NCI-H2029 treated with DMSO at 0.1 percent for 48 hours (cell line): Measurements from ENCODE around the gene GDPD2.

Experiments used
- DNase-seq: peaks from one replicate; lab custom pipeline; 2025; lab: John Stamatoyannopoulos, UW

GDPD2 gene

DNA sequence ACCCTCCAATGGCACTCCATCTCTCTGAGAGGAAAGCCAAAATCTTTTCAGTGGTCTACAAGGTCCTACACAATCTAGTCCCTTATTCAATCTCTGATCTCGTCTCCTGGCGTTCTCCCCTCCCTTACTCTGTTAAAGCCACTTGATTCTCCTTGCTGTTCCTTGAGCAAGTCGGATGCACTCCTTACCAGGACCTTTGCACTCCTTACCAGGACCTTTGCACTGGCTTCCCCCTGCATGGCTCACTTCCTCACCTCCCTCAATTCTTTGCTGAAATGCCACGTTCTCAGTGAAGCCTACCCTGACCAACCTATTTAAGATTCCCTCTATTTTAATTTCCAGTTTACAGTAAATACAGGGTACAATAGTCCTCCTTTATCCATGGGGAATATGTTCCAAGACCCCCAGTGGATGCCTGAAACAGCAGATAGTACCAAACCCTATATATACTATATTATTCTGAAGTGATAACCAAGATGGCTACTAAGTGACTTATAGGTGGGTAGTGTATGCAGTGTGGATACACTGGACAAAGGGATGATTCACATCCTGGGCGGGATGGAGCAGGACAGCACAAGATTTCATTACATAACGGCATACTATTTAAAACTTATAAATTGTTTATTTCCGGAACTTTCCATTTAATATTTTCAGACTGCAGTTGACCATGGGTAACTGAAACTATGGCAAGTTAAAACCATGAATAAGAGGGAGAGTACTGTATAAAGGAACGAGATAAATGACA, 15.0 kb downstream of the GDPD2 start:
- DNase-seq: no peak

- no peak for DNase-seq
Observed at GRCh38 chrX:70439016-70439415, 15.9 kb downstream of the GDPD2 start.

GRCh38 chrX:70442224-70442623, 19.1 kb downstream of the GDPD2 start:
- DNase-seq: no peak

DNA sequence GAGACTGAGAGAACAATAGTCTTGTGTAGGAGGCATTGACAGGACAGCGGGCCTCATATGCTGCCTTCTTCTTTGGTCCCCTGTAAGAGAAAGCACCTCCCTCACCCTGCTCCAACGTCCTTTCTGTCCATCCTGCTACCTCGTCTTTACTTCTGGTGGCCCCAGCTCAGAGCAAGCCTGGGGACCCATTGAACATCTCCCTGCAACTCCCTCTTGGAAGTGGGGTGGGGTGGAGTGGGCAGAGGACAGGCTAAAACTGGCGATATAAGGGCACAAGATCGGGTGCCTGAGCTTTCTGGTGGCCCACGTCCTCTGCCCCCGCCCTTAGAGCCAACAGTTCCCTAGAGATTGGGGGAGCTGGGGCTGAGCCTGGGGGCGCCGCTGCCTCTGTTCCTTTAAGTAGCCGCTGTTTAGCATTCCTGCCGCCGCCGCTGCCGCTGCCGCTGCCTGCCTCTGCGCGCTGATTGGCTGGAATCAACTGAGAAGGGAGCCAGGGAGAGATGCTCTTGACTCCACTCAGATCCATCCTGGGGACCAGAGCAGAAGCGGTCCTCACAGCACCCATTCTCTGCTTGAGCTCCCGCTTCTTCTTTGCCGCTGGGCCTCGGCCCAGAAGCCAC, 21.3 kb downstream of the GDPD2 start, which contains the start of gene DLG3:
Gene DLG3, plus strand, starts transcription at position 510 of the 620 bp plus-strand sequence. CDS start 367 bp downstream, outside the sequence.
- no peak for DNase-seq

DNA sequence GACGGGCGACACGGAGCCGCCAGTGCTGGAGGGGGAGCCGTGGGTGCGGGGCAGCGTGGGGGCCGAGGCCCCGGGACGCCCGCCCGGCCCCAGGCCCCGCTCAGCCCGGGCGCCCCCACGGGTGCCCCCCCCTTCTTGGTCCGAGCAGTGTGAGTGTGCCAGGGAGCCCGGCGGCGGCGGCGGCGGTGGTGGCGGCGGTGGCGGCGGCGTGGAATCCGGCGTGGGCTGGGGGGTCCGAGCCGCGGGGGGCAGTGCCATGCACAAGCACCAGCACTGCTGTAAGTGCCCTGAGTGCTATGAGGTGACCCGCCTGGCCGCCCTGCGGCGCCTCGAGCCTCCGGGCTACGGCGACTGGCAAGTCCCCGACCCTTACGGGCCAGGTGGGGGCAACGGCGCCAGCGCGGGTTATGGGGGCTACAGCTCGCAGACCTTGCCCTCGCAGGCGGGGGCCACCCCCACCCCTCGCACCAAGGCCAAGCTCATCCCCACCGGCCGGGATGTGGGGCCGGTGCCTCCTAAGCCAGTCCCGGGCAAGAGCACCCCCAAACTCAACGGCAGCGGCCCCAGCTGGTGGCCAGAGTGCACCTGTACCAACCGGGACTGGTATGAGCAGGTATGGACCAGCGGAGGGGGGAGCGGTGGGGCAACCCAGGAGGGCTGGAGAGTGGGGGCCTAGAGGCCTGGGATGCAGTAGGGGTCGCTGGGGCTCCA, 22.0 kb downstream of the GDPD2 start:
- no peak for DNase-seq

DNA sequence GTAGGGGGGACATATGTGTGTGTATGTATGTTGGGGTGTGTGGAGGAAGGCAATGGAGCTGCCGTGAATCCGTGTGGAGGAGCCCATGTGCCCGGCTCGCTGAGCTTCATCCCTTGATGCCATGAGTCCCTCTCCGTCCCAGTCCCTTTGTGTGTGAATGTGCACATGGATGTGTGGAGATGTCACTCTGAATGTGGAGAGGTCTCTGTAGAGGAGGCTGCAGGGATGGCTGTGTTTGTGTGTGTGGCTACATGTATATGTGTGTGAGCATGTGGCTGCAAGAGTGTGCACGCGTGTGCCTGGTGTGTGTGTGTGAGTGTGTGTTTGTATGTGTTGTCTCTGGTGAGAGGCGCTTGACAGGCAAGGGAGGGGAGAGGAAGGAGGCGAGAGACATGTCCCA, 22.8 kb downstream of the GDPD2 start:
- DNase-seq: no peak

GRCh38 chrX:70446380-70447350, 23.6 kb downstream of the GDPD2 start:
- DNase-seq: no peak

DNA sequence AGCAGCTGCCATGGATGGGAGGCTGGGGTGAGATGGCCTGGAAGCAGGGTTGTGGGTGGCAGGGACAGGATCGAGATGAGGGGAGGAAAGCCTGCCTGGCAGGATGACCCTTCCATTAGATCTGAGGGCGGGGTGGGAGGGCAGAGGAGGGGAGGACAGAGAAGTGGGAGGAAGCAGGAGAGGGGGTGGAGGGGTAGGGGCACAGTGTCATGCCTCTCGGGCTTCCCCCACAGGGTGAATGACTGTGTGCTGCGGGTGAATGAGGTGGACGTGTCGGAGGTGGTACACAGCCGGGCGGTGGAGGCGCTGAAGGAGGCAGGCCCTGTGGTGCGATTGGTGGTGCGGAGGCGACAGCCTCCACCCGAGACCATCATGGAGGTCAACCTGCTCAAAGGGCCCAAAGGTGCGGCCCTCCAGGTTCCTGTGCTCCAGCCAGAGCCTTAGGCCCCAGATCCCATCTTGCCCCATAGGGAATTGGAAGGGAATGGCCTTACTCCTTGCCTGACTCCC, 26.4 kb downstream of the GDPD2 start:
- DNase-seq: no peak

DNA sequence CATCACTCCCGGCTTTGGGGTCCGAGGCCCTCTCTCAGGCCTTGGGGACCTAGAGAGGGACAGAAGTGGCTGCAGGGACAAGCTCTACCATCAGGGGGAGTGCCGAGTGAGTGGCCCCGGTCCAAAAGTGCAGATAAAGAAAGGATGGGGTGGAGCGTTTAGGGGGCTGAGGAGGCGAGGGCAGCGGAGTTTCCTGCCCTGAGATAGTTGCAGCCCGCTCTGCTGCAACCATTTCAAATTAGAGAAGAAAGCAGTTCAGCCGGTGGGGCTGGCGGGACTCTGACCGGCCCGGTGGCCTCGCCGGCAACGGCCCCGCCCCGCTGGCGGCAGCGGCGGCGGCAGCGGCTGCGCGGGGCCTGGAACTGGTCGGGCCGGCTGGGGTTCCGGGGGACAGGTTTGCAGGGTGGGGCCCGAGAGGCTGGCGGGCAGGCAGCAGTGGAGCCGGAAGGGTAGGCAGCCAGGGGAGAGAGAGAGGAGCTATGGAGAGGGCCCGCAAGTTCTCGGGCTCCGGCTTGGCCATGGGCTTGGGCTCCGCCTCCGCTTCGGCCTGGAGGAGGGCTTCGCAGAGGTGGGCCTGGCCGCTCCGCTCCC, 29.1 kb downstream of the GDPD2 start:
- DNase-seq: no peak

- no peak for DNase-seq
Observed at GRCh38 chrX:70453024-70453618, 30.0 kb downstream of the GDPD2 start.

DNA sequence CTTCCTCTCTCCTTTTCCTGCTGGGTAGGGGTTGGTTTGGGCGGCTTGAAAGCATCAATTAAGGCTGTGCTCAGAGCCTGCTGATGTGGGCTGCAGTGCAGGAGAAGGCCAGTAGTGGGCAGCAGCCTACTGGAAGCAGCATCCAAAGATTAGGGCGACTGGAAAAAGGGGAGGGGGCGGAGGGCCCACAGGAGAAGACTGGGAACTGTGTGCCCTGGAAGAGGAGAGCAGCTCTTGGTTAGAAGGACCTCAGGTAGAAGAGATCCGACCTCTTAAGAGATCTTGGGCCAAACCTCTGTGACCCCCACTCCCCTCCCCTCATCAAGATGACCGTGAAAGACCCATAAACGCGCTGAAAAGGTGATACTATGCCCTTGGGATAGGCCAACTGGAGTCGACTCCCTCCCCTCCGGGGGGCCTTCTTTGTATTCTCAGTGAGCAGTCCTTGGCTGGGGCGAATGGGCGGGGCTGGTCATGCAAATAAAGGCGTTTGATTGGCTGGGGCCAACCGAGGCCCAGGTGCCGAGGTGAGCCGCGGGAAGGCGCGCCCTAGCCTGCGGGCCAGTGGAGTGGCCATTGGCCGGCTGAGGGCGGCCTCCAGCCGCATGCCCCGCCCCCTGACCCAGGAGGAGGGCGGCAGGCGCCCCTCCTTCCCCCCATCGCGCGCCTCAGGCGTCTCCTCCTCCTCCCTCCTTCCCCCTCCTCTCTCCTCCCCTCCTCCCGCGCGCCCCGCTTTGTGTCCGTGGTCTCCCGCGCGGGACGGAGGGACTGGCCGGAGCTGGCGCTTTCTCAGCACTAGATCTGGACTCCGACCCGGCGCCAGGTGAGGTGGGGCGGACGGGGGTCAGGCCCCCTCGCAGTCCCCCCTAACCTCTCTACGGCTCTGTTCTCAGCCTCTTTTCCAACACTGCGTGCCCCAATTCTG, 31.6 kb downstream of the GDPD2 start:
- DNase-seq: peak; percentile 79

DNA sequence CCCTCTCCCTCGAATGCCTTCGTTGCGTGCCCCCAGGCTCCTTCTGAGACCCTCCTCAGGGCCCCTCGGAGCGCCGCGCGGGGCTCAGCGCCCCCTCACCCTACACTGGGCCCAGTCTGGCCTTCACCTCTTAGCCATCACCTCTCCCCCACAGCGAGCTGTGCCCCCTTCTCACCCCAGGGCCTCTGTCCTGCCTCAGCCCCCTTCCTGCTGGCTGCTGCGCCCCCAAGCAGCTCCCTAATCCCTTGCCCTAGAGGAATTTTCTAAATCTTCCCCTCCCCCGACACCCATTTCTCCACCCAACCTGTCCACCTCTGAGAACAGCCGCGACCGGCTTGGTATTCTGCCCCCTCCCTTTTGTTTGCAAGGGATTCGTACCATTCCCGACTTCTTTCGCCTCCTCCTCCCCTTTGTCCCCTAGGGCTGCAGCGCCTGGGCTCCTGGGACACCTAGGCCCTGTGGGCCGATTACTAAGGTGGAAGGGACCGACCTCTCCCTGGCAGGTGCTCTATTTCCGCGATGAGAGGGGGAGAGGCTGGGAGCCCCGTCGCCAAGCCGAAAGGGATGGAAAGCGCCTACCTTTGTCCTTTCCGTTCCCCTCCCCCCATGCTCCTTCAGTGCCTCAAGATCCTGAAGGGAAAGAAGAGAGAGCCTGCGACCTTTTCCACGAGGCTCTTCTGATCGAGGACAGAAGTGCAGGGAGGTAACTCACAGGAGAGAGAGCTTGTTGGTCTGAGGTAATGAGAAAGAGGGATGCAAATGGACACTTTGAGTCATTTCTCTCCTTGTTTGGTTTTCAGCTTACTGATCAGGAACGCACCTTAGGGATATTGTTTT, 32.5 kb downstream of the GDPD2 start:
- DNase-seq: no peak

DNA sequence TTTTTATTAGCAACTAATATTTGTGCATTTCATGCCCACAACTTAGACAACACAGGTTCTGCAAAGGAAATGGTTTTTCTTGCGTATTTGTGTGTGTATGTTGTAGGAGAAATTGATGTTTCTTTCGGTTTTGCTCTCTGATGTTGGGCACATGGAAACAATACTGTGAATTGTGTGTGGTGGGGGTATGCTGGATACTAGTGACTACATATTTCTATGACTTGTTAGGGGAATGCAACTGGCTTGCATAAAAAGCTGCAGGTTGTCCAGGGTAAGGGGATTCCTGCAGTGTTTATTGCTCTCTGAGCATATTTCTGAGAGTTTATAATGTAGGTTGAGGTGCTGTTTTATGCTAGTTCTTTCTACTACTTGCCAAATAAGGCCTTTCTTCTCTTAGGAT, 33.1 kb downstream of the GDPD2 start:
- no peak for DNase-seq

- no peak for DNase-seq
Observed at GRCh38 chrX:70461026-70461425, 37.9 kb downstream of the GDPD2 start.

- no peak for DNase-seq
Observed at GRCh38 chrX:70464051-70464450, 40.9 kb downstream of the GDPD2 start.

- DNase-seq: no peak
Observed at GRCh38 chrX:70466968-70467367, 43.9 kb downstream of the GDPD2 start.

DNA sequence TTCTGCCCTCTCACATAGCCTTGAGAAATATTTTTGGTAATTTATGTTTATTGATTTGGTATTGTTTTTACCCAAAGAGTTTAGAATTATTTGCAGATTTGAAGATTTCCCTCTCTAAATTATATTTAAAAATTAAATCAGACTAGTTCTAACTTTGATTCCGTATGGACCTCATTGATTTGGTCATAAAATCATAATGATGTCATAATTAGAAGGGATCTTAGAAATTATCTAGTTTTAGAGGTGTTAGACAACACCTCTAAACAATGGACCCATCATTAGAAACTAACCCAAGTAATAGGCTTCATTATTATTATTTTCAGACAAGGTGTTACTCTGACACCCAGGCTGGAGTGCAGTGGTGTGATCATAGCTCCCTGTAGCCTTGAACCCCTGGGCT, 45.6 kb downstream of the GDPD2 start:
- no peak for DNase-seq

DNA sequence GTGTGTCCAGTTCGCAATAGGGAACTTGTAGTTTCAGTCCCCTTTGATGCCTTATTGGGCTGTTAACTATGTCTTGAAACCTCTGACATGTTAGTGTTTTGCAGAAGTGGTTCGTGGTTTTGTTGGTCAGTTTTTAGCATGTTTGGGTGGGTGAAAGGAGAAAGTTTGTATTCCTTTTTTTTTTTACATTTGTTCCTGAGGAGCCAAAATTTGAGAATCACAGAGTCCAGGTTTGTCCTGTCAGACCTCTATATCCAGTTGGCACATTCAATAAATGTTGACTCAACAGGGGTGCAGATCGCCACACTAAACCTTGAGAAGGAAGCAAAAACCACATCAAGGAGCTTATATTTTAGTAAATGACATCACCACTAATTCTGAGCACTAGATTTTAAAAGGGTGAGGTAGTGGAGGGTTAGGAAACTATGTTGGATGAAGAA, 47.8 kb downstream of the GDPD2 start:
- no peak for DNase-seq
